GM08714 (cell line): Measurements from ENCODE around the gene CPLX3.

ENCODE experiments used
- H3K4me3 ChIP-seq: fragments of 200-500 bp; sonication (Bioruptor generic); 2 replicates; pipeline ENCODE4 v1.5.1; 2014; ENCODE audit warnings: mild to moderate bottlenecking, low read length, inconsistent platforms
- ZNF274 ChIP-seq: IDR thresholded peaks from 2 replicates; pipeline ENCODE4 v1.6.1; 2012; ENCODE audit warnings: mild to moderate bottlenecking, low read depth, low read length

The CPLX3 gene

DNA sequence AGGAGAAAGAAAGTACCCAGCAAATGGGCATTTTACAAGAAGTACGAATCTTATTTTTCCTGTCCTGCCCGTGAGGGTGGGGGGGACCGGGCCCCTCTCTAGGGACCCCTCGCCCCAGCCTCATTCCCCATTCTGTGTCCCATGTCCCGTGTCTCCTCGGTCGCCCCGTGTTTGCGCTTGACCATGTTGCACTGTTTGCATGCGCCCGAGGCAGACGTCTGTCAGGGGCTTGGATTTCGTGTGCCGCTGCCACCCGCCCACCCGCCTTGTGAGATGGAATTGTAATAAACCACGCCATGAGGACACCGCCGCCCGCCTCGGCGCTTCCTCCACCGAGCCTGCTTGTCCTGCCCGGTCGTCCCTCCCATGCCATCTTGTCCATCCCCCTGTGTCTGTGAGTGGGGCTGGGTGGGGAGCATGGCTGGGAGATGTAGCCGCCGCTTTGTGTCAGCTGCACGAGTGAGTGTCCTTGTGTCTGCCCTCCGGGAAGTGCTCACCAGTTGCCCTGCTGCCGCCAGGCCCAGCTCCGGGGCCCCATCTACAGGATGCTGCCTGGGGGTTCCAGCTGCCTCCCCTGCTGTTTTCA lies 23.5 kb upstream of the CPLX3 start:
- no peak for TF ChIP-seq ZNF274
- H3K4me3 ChIP-seq, result no peak overlapping the region

DNA sequence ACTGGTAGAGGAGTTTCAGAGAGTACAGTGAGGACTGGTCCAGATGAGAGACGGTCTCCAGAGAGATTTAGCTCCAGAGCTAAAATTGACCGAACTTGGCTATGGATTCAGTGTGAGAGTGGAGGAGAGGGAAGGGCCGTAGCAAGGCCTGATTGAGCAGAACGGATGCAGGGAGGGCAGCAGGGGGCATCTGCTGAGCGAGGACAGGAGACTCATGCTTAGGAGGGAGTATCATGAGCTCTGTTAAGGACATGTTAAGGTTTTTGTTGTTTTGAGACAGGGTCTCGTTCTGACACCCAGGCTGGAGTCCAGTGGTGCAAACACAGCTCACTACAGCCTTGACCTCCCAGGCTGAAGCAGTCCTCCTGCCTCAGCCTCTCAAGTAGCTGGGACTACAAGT lies 21.5 kb upstream of the CPLX3 start:
- no peak for TF ChIP-seq ZNF274

DNA sequence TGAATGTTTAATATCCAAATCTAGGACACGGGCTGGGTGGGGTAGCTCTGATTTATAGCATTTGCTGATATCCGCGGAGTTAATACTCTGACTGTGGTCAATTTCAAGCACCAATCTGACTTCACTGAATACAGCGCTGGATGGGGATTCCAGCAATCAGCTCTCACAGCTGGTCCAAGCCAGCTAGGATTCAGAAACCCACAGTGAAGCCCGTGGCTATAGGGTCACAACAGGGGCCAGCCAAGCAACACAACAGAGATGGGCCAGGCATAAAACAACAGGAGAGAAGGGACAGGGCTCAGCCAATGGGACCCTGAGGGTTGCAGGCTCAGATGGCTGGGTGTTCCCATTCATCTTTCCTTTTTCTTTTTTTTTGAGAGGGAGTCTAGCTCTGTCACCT lies 19.1 kb upstream of the CPLX3 start:
- H3K4me3 ChIP-seq, result no peak overlapping the region
- TF ChIP-seq ZNF274, result no peak

More for the DNA sequence above, 21.5 kb upstream of the CPLX3 start:
- H3K4me3 ChIP-seq, result no peak overlapping the region

DNA sequence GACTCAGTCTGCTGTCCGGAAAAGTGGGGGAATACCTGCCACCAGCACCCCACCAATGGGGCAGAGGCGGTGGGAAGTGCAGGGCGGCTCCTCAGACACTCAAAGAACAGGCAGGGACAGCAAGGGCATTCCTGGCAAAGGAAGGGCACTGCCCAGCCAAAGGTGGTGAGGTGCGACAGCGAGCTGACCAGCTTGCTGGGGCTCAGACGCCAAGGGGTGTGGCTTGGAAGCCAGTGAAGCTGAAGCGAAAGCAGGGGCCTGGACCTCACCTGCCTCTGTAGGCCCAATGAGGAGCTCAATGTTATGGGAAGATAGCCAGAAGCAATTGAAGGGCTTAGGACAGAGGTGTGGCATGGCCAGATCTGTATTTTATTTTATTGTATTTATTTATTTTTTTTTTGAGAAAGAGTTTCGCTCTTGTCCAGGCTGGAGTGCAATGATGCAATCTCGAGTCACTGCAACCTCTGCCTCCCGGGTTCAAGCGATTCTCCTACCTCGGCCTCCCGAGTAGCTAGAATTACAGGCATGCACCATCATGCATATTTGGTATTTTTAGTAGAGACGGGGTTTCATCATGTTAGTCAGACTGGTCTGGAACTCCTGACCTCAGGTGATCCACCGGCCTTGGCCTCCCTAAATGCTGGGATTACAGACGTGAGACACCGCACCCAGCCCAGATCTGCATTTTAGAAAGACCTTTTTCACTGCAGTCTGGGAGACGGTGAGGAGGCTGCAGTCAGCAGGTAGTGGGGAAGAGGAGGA lies 18.2 kb upstream of the CPLX3 start:
- no peak for TF ChIP-seq ZNF274
- H3K4me3 ChIP-seq, result no peak overlapping the region

DNA sequence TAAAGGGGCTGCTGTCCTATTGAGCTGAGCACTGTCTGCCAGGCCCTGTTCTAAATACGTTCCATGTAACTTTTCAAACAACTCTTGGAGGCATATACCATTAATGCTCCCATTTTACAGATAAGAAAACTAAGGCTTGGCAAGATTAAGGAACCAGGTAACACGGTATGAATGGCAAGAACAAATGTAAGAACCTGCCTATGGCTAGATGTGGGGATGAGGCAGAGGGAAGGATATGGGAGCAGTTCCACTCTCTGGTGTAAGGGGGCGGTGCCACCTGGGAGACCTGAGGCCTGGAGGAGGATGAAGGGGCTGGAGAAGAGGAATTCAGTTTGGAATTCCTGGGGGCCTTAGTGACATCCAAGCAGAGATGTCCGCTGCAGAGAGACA lies 17.6 kb upstream of the CPLX3 start:
- TF ChIP-seq ZNF274, result no peak
- no peak overlapping the region for H3K4me3 ChIP-seq

DNA sequence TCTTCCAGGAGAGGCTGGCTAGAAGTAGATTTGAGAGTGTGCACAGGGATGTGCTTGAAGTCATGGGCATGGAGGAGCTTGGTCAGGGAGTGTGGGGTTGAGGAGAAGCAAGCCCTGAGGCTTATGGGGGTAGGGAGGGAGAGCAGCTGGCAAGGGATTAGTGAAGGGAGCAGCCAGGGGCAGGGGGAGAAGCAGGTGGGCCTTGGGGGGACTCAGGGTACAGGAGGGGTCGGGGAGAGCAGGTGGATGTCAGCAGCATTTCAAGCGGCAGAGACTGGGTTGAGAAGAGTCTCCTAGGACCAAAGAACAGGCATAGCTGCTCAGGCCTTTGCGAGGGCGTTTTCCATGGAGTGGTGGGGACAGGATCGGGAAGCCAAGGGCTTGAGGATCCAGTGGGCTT lies 17.2 kb upstream of the CPLX3 start:
- no peak for TF ChIP-seq ZNF274
- no peak overlapping the region for H3K4me3 ChIP-seq

DNA sequence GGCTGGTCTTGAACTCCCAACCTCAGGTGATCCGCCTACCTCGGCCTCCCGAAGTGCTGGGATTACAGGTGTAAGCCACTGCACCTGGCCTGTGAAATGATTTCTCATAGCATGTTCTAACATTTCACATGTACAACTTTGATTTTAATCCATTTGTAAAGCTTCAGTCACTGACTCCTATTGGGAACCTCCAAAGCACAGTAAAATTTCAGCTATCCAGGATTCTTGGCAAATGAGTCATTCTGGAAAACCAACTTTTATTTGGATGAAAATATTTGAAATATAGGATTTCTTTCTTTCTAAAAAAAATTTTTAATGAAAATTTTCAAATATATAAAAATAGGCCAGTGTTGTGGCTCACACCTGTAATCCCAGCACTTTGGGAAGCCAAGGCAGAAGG lies 16.5 kb upstream of the CPLX3 start:
- TF ChIP-seq ZNF274, result no peak
- no peak overlapping the region for H3K4me3 ChIP-seq

DNA sequence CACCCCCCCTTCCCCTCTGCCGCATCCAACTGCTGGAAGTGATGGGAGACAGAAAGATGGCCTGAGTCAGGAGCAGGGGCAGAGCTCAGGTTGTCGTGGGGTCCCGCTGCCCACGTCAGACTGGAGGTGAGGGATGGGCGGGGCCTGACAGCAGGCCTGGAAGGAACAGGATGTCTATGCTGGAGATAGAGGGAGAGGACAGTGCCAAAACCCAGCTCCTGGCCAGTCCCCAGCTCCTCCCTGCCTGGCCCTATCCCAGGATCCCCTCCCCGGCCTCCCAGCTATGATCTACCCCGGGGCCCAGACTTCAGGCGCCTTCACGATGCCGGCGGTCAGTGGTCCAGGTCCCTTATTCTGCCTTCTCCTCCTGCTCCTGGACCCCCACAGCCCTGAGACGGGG lies 13.9 kb upstream of the CPLX3 start, which contains the start of gene LMAN1L:
Gene LMAN1L (plus strand): TSS at position 303 of the 400 bp plus-strand sequence. CDS start 20 bp downstream, at position 323.
- TF ChIP-seq ZNF274, result no peak
- H3K4me3 ChIP-seq, result no peak within 1 kb of the TSS

DNA sequence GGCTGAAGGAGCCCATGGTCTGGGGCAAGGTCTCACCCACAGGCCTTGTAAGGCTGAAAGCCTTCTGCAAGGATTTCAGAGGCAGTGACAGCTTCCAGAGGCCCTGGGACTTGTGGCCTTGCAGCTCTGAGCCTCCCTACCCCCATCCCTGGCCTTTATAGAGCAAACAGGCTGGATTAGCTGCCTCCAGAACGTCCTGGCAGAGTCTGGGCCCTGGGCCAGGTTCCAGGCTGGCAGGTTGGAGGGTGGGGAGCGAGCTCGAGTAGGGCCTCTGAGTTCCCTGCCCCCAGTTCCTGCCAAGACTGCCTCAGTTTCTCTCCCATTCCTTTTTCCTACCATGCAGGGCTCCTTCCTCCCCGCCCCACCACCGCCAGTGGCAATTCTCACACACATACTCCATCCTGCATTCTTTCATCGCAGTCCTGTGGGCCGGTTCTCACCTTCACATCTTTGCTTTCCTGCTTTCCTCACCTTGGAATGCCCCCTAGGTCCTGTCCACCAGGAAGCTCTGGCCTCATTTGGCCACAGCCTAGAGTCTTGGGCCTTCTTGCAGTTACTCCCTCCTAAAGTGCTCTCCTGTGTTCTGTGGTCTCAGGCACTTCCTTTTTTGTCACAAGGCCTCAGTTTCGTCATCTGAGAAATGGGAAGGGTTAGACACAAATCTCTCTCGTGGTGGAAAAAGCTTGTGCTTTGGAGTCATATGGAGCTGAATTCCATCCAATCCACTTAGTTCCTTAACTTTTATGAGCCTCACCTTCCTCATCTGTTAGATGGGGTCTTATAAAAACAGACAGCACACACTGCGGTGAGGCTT lies 11.1 kb upstream of the CPLX3 start:
- H3K4me3 ChIP-seq, result no peak overlapping the region
- TF ChIP-seq ZNF274, result no peak

DNA sequence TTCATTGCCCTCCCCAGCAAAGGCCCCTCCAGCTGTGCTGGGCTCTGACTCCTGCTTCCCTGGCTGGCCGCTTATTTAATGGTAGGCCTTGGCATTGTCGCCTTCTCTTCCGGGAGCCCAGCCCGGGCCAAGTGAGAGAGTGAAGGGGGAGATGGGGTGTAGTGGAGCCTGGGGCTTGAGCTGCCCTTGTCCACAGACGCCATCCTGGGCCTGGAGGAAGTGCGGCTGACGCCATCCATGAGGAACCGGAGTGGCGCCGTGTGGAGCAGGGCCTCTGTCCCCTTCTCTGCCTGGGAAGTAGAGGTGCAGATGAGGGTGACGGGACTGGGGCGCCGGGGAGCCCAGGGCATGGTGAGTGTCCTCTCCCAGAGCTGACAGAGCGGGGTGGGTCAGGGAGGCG lies 10.5 kb upstream of the CPLX3 start:
- TF ChIP-seq ZNF274, result no peak
- no peak overlapping the region for H3K4me3 ChIP-seq

DNA sequence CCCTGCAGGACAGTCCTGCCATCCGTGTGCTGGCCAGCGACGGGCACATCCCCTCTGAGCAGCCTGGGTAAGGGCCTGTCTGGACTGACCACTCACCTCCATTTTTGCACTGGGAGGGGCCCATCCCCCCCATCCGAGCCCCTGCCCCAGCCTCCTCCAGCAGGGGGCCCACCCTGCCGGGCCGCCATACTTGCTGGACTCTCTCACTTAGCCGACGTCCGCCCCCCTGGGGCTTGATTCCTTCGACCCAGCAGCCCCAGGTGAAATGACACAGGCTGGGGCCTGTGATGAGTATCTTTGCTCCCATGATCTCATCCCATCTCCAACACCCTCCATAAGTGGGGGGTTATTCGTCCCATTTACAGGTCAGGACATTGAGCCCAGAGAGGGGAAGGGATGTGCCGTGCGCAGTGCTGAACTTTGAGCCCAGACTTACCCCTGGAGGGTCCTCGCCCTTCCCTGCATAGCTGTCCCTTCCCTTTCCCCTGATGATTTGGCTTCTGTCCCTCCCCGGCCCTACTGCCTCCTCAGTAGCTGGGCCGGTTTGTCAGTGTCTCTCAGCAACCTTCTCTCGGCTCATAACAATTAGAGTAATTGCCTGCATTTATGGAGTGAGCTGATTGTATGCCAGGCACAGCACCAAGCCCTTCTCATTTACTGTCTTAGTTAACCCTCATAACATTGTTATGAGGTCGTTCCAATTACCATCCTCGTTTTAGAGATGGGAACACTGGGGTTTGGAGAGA lies 9.6 kb upstream of the CPLX3 start:
- no peak for TF ChIP-seq ZNF274
- H3K4me3 ChIP-seq, result no peak overlapping the region

DNA sequence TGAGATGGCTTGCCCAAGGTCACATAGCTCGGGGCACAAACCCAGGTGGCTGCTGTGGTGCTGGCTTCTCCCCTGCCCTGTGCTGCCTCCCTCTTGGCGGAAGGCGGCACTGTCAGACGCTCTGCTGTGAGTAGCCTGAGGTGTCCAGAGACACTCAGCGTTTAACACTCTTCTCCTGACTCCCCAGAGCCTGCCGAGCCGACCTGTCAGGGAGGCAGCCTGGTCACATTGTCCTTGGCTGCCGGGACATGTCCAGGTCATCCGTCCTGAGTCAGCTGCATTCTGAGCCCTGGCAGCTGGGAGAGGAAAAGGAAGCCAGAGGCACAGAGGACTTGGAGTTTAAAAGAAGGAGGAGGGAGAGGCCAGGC lies 9.1 kb upstream of the CPLX3 start:
- TF ChIP-seq ZNF274, result no peak
- no peak overlapping the region for H3K4me3 ChIP-seq

DNA sequence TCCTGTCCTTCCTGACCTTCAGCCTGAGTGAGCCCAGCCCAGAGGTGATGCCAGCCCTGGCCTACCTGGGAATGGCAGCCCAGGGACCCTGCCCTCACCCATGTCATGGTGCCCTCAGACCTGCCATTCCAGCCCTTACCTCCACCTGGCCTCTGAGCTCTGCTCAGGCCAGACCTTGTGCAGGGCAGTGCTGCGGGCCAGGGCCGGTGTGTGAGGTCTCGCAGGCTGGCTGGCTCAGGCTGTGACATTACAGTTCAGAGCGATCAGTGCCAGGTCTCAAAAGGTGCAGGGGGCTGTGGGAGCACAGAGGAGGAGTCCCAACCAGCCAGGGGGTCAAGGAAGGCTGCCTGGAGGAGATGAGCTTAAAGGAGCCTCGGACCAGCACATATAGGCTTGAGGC lies 6.4 kb upstream of the CPLX3 start:
- no peak for TF ChIP-seq ZNF274
- H3K4me3 ChIP-seq, result no peak overlapping the region

DNA sequence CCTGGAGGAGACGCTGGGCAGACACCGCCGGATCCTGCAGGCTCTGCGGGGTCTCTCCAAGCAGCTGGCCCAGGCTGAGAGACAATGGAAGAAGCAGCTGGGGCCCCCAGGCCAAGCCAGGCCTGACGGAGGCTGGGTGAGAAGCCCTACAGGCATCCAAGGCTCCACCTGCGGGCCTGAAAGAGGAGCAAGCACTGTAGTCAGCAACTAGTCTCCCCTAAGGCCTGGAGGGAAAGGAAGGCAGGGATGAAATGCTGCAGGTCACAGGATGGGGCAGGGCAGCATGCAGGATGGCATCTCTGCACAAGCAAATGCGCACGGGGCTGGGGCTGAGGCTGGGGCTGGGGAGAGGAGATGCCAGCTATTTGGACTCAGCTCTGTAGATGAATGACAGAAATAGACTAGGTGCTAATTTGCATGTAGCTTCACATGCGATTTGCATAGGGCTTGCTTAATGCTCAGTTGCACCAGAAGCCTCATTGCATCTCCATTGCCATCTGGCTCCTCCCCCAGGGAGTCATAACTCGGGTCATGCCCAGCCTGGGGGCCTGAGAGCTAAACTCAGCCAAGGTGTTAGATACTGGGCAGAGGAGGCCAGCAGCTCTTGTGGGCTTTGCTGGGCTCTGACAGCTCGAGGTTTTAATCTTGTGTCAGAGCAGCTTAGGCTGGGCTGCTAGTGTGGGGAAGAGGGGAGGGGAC lies 5.2 kb upstream of the CPLX3 start:
- no peak for TF ChIP-seq ZNF274

More for the DNA sequence above, 5.2 kb upstream of the CPLX3 start:
- no peak overlapping the region for H3K4me3 ChIP-seq
